B cell (primary cell): ENCODE results near the gene SP100. TPM values are rescaled to one million over a fixed set of nuclear protein-coding genes. Genes with fewer than 3 reads are reported as not detected.
"Not testable (repeated sequence)": the region's sequence is repeated elsewhere in the genome, so short reads cannot be mapped to it uniquely, and the experiment has no call there.

Experiments used
- ATAC-seq: fragments of 200-7000 bp; cut with Tn5 transposase; one replicate; pipeline ENCODE4 v1.10.0; 2021; ENCODE audit warnings: low read depth, mild to moderate bottlenecking, moderate number of reproducible peaks, moderate library complexity
- CTCF ChIA-PET: fragments of 350-600 bp; sonication (Branson Sonifier 250); formaldehyde crosslinking; loops from one replicate; lab custom pipeline; 2021; ENCODE audit warnings: antibody characterized with exemption, inconsistent platforms; lab: Charles Lee
- POLR2A ChIA-PET: fragments of 350-600 bp; sonication (Branson Sonifier 250); formaldehyde crosslinking; loops from one replicate; lab custom pipeline; 2021; ENCODE audit warnings: antibody characterized with exemption; lab: Charles Lee
- DNase-seq: peaks from one replicate; pipeline ENCODE4 v3.0.0; 2013
- H2AFZ ChIP-seq: 2 replicates; pipeline ENCODE4 v1.6.1; 2012; ENCODE audit warnings: mild to moderate bottlenecking, low read depth, low read length; ENCODE audit not compliant: insufficient read depth, poor library complexity, severe bottlenecking
- H3K27ac ChIP-seq, 2 donors: 1 replicate in 1 of 2; 2 replicates in 1 of 2; pipeline ENCODE4 v1.5.1; 2012 to 2013; ENCODE audit warnings: low read length in 2 of 2, mild to moderate bottlenecking in 2 of 2, moderate library complexity in 1 of 2
- H3K27me3 ChIP-seq, 4 experiments: fragments of 200-600 bp in 1 of 4; sonication (generic) in 1 of 4; replicated peaks in 1 of 4; 1 replicate in 2 of 4; 2 replicates in 2 of 4; pipeline versions ENCODE4 v1.6.1 to v1.7.0; 2013 to 2016; ENCODE audit warnings: low read length in 3 of 4, mild to moderate bottlenecking in 2 of 4, mixed read lengths in 1 of 4, moderate library complexity in 1 of 4; ENCODE audit not compliant: insufficient read depth in 4 of 4, control insufficient read depth in 3 of 4; ENCODE audit errors: control extremely low read depth in 1 of 4
- H3K36me3 ChIP-seq, 2 experiments: replicated peaks in 1 of 2; 1 replicate in 1 of 2; 2 replicates in 1 of 2; pipeline versions ENCODE4 v1.6.1 to v1.7.1; 2013; ENCODE audit warnings: low read length in 1 of 2; ENCODE audit not compliant: insufficient read depth in 2 of 2, control insufficient read depth in 1 of 2; ENCODE audit errors: control extremely low read depth in 1 of 2, extremely low read depth in 1 of 2
- H3K4me1 ChIP-seq, 2 donors: fragments of 200-600 bp in 1 of 2; sonication (generic) in 1 of 2; 1 replicate in 1 of 2; 2 replicates in 1 of 2; pipeline versions ENCODE4 v1.5.1 to v1.6.1; 2013 to 2017; ENCODE audit warnings: low read length in 2 of 2; ENCODE audit not compliant: control insufficient read depth in 2 of 2, insufficient read depth in 2 of 2
- H3K4me2 ChIP-seq: replicated peaks from 2 replicates; pipeline ENCODE3; 2012; ENCODE audit warnings: mild to moderate bottlenecking, low read depth, low read length; ENCODE audit not compliant: poor library complexity, severe bottlenecking
- H3K4me3 ChIP-seq, 5 experiments: fragments of 200-600 bp in 1 of 5; sonication (generic) in 1 of 5; 1 replicate in 3 of 5; 2 replicates in 2 of 5; pipeline versions ENCODE4 v1.5.1 to v1.7.0; 2011 to 2016; ENCODE audit warnings: low read length in 4 of 5, mild to moderate bottlenecking in 4 of 5, low read depth in 2 of 5, control low read depth in 1 of 5, moderate library complexity in 1 of 5; ENCODE audit not compliant: insufficient read depth in 1 of 5; ENCODE audit errors: control extremely low read depth in 1 of 5, extremely low read depth in 1 of 5
- H3K79me2 ChIP-seq: fragments of 200-600 bp; sonication (generic); one replicate; pipeline ENCODE4 v1.6.0; 2016; ENCODE audit warnings: low read length; ENCODE audit not compliant: control insufficient read depth, insufficient read depth
- H3K9ac ChIP-seq: fragments of 200-600 bp; sonication (generic); 2 replicates; pipeline ENCODE4 v1.6.1; 2017; ENCODE audit warnings: mild to moderate bottlenecking, low read length, moderate library complexity
- H3K9me3 ChIP-seq, 3 donors: one replicate each; pipeline versions ENCODE4 v1.6.1 to v1.7.1; 2013; ENCODE audit warnings: low read length in 2 of 3; ENCODE audit not compliant: control insufficient read depth in 2 of 3, insufficient read depth in 1 of 3; ENCODE audit errors: control extremely low read depth in 1 of 3
- H4K20me1 ChIP-seq: 2 replicates; pipeline ENCODE4 v1.6.0; 2012; ENCODE audit warnings: mild to moderate bottlenecking, low read length; ENCODE audit not compliant: insufficient read depth, control insufficient read depth, poor library complexity, severe bottlenecking
- H3K27ac Mint-ChIP-seq: one replicate; pipeline ENCODE4 v1.8.0; 2021; ENCODE audit warnings: mixed read lengths
- H3K27me3 Mint-ChIP-seq: one replicate; pipeline ENCODE4 v1.8.0; 2021; ENCODE audit warnings: mixed read lengths
- H3K4me1 Mint-ChIP-seq: one replicate; pipeline ENCODE4 v1.8.0; 2021; ENCODE audit warnings: mixed read lengths
- H3K4me3 Mint-ChIP-seq: one replicate; pipeline ENCODE4 v1.8.0; 2021; ENCODE audit warnings: mixed read lengths
- H3K9me3 Mint-ChIP-seq: one replicate; pipeline ENCODE4 v1.8.0; 2022; ENCODE audit warnings: mixed read lengths; ENCODE audit not compliant: insufficient read depth
- EZH2 ChIP-seq: IDR thresholded peaks from 2 replicates; pipeline ENCODE4 v1.6.1; 2012; ENCODE audit warnings: borderline replicate concordance, low read depth, mild to moderate bottlenecking, moderate library complexity, low read length; ENCODE audit not compliant: insufficient read depth, poor library complexity, severe bottlenecking
- WGBS: methylation state at CpG from one replicate; pipeline ENCODE4 v1.1.5; 2013; ENCODE audit warnings: missing lambda C conversion rate; ENCODE audit not compliant: insufficient coverage; 5-methylcytosine and 5-hydroxymethylcytosine counted together
- intact Hi-C: fragments of 100-400 bp; cut with micrococcal nuclease; formaldehyde crosslinking; loops from one replicate; pipeline ENCODE4 v1.10.0; 2022
- polyA plus RNA-seq: library from polyadenylated mRNA; depleted of rRNA; stranded (reverse); fragments of >200 nt; gene quantifications from 2 replicates; pipeline ENCODE4 v1.2.3, GENCODE V29; 2012
- total RNA-seq, 2 donors: library from RNA; stranded (reverse); fragments of 120-200 nt in 1 of 2; gene quantifications; 1 replicate in 1 of 2; 2 replicates in 1 of 2; pipeline versions ENCODE4 v1.2.3 to v1.2.4, GENCODE V29; 2013 to 2022
- TF ChIP-seq, protein P1 (sequence below): fragments of 200-600 bp; IDR thresholded peaks from one replicate; pipeline ENCODE4 v1.8.0; 2022; ENCODE audit warnings: antibody characterized with exemption, mild to moderate bottlenecking

Gene SP100
- total and polyA plus RNA-seq, 2 donors (not counting 1 experiment from before 2014, with no cell fraction given): 209 to 554 TPM

DNA sequence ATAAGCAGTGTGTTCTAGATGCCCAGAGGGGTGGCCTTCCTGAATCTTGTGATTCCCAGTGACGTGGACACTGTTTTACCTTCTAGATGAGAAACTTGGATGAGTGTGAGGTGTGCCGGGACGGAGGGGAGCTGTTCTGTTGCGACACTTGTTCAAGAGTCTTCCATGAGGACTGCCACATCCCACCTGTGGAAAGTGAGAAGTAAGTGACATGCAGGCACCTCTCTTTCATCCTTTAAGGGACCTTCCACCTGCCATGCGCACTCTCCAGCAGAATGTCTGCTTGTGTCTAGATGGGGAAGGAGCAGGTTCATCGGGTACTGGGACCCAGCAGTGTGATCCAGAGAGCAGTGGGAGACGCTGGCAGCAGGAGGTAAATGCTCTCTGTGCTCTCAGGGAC is 16.0 kb upstream of the SP100 start:
- H2AFZ ChIP-seq: no peak overlapping the region
- peaks cover 4 to 12% (median 7%) of the 10 kb centered on the region in 3 donors for H3K9me3 ChIP-seq
- no peak overlapping the region for H3K4me2 ChIP-seq
- no peak overlapping the region for H3K27ac ChIP-seq
- Mint-ChIP-seq H3K27me3 (no peaks in the 10 kb centered on the region), H3K27ac (peak overlapping the region; percentile 7), H3K9me3 (no peaks in the 10 kb centered on the region), H3K4me3 (no peak overlapping the region), H3K4me1 (no peaks in the 10 kb centered on the region)
- ChIA-PET POLR2A (no interaction called here), CTCF (no interaction called here)
- ATAC-seq: no peak
- H3K4me3 ChIP-seq: no peak overlapping the region
- H3K4me1 ChIP-seq: no peaks in the 10 kb centered on the region
- peaks cover 2% of the 10 kb centered on the region for H3K79me2 ChIP-seq
- no peak overlapping the region for H3K9ac ChIP-seq
- no peak for TF ChIP-seq EZH2
- TF ChIP-seq, protein P1, sequence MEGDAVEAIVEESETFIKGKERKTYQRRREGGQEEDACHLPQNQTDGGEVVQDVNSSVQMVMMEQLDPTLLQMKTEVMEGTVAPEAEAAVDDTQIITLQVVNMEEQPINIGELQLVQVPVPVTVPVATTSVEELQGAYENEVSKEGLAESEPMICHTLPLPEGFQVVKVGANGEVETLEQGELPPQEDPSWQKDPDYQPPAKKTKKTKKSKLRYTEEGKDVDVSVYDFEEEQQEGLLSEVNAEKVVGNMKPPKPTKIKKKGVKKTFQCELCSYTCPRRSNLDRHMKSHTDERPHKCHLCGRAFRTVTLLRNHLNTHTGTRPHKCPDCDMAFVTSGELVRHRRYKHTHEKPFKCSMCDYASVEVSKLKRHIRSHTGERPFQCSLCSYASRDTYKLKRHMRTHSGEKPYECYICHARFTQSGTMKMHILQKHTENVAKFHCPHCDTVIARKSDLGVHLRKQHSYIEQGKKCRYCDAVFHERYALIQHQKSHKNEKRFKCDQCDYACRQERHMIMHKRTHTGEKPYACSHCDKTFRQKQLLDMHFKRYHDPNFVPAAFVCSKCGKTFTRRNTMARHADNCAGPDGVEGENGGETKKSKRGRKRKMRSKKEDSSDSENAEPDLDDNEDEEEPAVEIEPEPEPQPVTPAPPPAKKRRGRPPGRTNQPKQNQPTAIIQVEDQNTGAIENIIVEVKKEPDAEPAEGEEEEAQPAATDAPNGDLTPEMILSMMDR: no peak
- WGBS: 79% methylated on average over 2 of the region's 7 CpGs
- intact Hi-C loops: no loop called here
- H3K27me3 ChIP-seq: no peaks in the 10 kb centered on the region
- peaks cover 1 to 77% of the 10 kb centered on the region in 2 experiments for H3K36me3 ChIP-seq
- no peak for DNase-seq
- no peaks in the 10 kb centered on the region for H4K20me1 ChIP-seq

GRCh38 chr2:230400454-230400853 is 15.5 kb upstream of the SP100 start:
- no peaks in the 10 kb centered on the region for H3K27me3 ChIP-seq
- H2AFZ ChIP-seq: no peak overlapping the region
- H3K4me3 ChIP-seq: no peak overlapping the region
- peaks cover 2 to 77% of the 10 kb centered on the region in 2 experiments for H3K36me3 ChIP-seq
- DNase-seq: no peak
- 60% methylated on average over 4 of the region's 5 CpGs for WGBS
- no peak overlapping the region for H3K27ac ChIP-seq
- intact Hi-C loops: no loop called here
- Mint-ChIP-seq H3K27ac (peak overlapping the region; percentile 56), H3K4me1 (no peaks in the 10 kb centered on the region), H3K9me3 (no peaks in the 10 kb centered on the region), H3K4me3 (no peak overlapping the region), H3K27me3 (no peaks in the 10 kb centered on the region)
- H3K4me1 ChIP-seq: no peaks in the 10 kb centered on the region
- TF ChIP-seq EZH2: no peak
- TF ChIP-seq, protein P1: no peak
- no peak for ATAC-seq
- peaks cover 3 to 9% (median 3%) of the 10 kb centered on the region in 3 donors for H3K9me3 ChIP-seq
- H3K79me2 ChIP-seq: no peaks in the 10 kb centered on the region
- no peak overlapping the region for H3K9ac ChIP-seq
- POLR2A ChIA-PET: no interaction called here
- H4K20me1 ChIP-seq: no peaks in the 10 kb centered on the region
- no peak overlapping the region for H3K4me2 ChIP-seq
- CTCF ChIA-PET: no interaction called here

DNA sequence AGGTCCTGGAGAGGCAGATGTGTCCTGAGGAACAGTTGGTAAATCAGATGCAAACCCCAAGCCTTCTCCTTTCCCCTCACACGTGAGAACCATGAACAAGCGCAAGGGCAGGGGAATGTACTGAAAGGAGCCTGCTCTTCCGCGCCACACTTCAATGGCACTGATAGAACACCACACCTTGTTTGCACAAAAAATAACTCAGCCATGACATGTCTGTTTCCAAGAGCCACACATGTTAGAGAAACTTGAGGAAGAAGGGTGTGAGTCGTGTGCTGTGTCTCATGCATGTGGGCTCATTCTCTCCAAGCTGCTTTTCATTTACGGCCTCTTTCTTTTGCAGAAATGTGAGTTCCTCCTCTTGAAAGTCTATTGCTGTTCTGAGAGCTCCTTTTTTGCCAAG is 15.0 kb upstream of the SP100 start:
- H3K27ac Mint-ChIP-seq, H3K9me3 ChIP-seq, ATAC-seq, intact Hi-C loops, POLR2A ChIA-PET, H3K4me3 ChIP-seq, H3K27me3 ChIP-seq, H3K4me3 Mint-ChIP-seq, H3K4me1 ChIP-seq, H3K27ac ChIP-seq, H3K4me1 Mint-ChIP-seq, H3K79me2 ChIP-seq, H4K20me1 ChIP-seq, H3K4me2 ChIP-seq, CTCF ChIA-PET, H3K9ac ChIP-seq, H2AFZ ChIP-seq, H3K9me3 Mint-ChIP-seq, DNase-seq, H3K27me3 Mint-ChIP-seq: not testable (repeated sequence)
- peaks cover 5 to 75% of the 10 kb centered on the region in 2 experiments for H3K36me3 ChIP-seq
- no CpG with 5 or more reads among the region's 6 CpGs for WGBS
